Measurements from ENCODE around the gene ANAPC10.

DNA sequence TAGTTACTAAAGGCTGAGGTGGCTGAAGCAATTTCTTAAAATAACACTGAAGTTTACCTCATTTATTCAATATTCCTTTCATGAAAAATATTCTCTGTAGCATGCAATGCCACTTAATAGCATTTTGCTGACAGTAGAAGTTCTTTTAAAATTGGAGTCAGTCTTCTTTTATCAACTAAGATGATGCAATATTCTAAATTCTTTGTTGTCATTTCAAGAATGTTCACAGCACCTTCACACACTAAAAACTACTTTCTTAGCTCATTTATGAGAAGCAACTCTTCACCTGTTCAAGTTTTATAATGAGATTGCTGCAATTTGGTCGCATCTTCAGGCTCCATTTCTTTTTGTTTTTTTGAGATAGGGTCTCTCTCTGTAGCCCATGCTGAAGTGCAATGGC, 48.8 kb downstream of the ANAPC10 start:
- TF ChIP-seq POLR2A (IDR thresholded peaks at IDR 0.05; ENCODE audit: low read length): no peak
- TF ChIP-seq GATA1 (IDR thresholded peaks at IDR 0.05; ENCODE audit: low read depth, low read length): no peak

All from erythroblast (primary cell).